Stimulated activated memory B cell treated with anti-CD40 and anti-IgM and Interleukin-4, amounts not matched to agents 10 μg/mL and 1 μg/mL and 100 μg/mL, for 72 hours (primary cell): ENCODE results near the gene AFF2.
"Not testable (repeated sequence)": the region's sequence is repeated elsewhere in the genome, so short reads cannot be mapped to it uniquely, and the experiment has no call there.

Source experiments
- ATAC-seq: fragments of 150-1000 bp; cut with Tn5 transposase; 2 replicates; pipeline ENCODE4 v1.10.0; 2021
- H3K27ac Mint-ChIP-seq: one replicate; pipeline ENCODE4 v1.8.0; 2022; ENCODE audit warnings: mild to moderate bottlenecking, mixed read lengths
- H3K27me3 Mint-ChIP-seq: one replicate; pipeline ENCODE4 v1.8.0; 2022; ENCODE audit warnings: mixed read lengths
- H3K36me3 Mint-ChIP-seq: one replicate; pipeline ENCODE4 v1.8.0; 2022; ENCODE audit warnings: mixed read lengths
- H3K4me1 Mint-ChIP-seq: one replicate; pipeline ENCODE4 v1.8.0; 2022; ENCODE audit warnings: mixed read lengths
- H3K4me3 Mint-ChIP-seq: one replicate; pipeline ENCODE4 v1.8.0; 2022; ENCODE audit warnings: mild to moderate bottlenecking, moderate library complexity, mixed read lengths
- H3K9me3 Mint-ChIP-seq: one replicate; pipeline ENCODE4 v1.8.0; 2022; ENCODE audit warnings: mixed read lengths

Gene AFF2

DNA sequence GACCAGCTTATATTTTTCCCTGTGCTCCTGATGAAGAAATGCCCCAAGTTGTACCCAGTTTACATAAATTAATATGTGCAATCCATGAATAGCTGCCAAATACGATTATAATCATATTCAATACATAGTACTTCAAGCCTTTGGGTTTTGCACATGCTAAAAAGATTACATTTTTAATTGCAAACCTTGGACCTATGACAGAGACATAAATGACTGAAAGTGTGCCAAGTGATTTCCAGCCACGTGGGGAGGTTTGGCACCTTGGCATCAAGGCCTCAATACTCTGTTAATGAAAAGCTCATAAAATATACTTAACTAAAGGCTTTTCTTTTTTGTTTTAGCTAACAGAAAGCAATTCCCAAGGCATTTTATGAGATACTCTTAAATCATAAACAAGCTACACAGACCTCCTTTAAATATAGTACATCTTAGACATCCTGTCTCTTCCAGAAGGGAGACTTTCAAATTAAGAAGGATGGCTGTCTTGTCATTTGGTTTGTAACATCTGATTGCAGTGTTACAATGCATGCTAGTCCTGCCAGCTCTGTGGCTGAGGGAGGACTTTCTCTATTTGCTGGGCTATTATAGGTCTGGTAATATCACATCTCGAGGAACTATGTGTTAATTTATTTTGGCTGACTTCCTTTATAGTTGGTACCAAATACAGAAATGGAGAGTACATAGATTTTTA is 404.1 kb downstream of the AFF2 start:
- no peak overlapping the region for H3K4me3 Mint-ChIP-seq
- H3K36me3 Mint-ChIP-seq = no peaks in the 10 kb centered on the region
- no peak for ATAC-seq
- no peaks in the 10 kb centered on the region for H3K4me1 Mint-ChIP-seq
- H3K27ac Mint-ChIP-seq = no peak overlapping the region
- no peaks in the 10 kb centered on the region for H3K27me3 Mint-ChIP-seq
- H3K9me3 Mint-ChIP-seq = peaks cover 2% of the 10 kb centered on the region

DNA sequence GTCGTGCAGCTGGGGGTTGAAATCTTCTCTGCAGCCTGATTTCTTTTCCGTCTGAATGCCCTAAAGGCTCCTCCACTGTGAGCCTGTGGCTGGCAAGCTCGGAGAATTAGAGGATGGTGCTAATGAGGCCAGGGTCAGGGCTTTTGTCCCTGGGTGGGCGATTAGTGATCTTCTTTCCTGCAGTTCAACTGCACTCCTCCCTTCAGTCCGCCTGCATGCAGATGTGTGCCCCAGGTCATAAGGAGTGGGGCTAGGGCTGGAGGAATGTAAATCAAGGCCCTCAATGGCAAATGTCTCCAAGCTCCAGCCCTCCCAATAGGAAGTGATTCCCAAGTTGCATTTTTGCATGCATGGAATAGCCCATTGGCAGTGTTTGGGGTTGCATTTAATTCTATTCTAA is 405.0 kb downstream of the AFF2 start:
- H3K4me3 Mint-ChIP-seq = no peak overlapping the region

DNA sequence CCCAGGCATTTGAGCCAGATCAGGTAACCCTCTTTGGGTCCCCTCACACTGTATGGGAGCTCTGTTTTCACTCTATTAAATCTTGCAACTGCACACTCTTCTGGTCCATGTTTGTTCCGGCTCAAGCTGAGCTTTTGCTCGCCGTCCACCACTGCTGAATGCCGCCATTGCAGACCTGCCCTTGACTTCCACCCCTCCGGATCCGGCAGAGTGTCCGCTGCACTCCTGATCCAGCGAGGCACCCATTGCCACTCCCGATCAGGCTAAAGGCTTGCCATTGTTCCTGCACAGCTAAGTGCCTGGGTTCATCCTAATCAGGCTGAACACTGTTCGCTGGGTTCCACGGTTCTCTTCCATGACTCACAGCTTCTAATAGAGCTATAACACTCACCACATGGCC is 406.2 kb downstream of the AFF2 start:
- H3K27me3 Mint-ChIP-seq, H3K4me3 Mint-ChIP-seq, H3K4me1 Mint-ChIP-seq, H3K9me3 Mint-ChIP-seq, H3K27ac Mint-ChIP-seq, H3K36me3 Mint-ChIP-seq, ATAC-seq: not testable (repeated sequence)

More for the DNA sequence above, 405.0 kb downstream of the AFF2 start:
- H3K36me3 Mint-ChIP-seq = no peaks in the 10 kb centered on the region
- H3K27me3 Mint-ChIP-seq = no peaks in the 10 kb centered on the region
- peaks cover 2% of the 10 kb centered on the region for H3K9me3 Mint-ChIP-seq
- H3K27ac Mint-ChIP-seq = no peak overlapping the region
- no peaks in the 10 kb centered on the region for H3K4me1 Mint-ChIP-seq
- no peak for ATAC-seq

DNA sequence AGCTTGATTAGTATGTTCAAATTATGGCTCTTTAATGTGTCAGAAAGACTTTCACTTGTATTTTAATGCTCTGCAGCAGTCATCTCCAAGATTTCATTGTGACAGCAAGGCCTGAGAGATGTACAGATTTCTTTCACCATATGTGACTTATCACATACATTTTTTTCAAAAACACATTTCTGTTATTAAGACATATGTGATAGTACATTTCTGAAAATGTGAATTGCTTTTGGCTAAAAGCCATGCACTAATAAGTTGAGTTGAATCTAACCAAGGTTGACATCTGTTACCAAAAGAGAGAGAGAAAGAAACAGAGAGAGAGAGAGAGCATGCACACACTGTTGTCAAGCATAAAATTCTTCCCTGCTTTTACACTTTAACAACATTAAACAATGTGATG is 409.3 kb downstream of the AFF2 start:
- ATAC-seq = no peak
- Mint-ChIP-seq H3K9me3 (peaks cover 2% of the 10 kb centered on the region), H3K27ac (no peak overlapping the region), H3K4me3 (no peak overlapping the region), H3K4me1 (no peaks in the 10 kb centered on the region), H3K36me3 (no peaks in the 10 kb centered on the region), H3K27me3 (no peaks in the 10 kb centered on the region)

DNA sequence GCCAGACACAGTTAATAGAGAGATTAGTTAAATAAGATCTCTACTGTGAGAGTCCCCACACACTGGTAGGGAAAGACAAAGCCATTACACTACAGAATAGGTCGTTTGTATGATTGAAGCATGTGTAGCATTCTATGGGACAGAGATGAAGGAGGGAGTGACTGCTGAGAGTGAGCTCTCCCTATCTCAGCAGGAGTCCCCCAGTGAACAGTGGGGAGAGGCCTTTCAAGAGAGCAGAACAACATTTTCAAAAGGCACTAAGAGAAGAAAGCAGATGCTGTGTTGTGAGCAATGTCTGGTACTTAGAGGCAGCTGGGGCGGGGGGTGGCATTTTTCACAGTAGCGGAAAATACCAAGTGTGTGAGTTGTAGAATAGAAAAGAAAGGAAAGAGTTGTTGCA is 413.6 kb downstream of the AFF2 start:
- Mint-ChIP-seq H3K36me3 (no peaks in the 10 kb centered on the region), H3K9me3 (no peaks in the 10 kb centered on the region), H3K4me3 (no peak overlapping the region), H3K4me1 (no peaks in the 10 kb centered on the region), H3K27ac (no peak overlapping the region), H3K27me3 (no peaks in the 10 kb centered on the region)
- no peak for ATAC-seq

DNA sequence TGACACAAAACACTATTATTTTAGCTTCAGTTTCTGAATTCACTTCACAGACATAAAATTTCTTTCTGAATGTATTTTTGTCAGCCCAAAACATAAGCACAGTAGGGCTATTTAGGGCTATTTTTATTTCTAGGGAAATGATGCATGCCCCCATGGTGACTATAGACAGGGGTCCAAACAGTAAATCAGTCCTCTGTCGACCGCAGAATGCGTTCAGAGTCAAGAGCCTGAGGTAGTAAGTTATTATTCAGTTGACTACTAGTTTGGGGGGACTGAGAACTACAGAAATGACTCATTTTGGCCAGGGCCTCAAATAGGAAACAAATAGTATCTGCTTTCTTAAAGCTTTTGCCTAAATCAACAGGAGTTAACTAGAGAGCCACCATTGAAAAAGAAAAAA is 414.4 kb downstream of the AFF2 start:
- no peak for ATAC-seq
- Mint-ChIP-seq H3K4me3 (no peak overlapping the region), H3K4me1 (no peaks in the 10 kb centered on the region), H3K36me3 (no peaks in the 10 kb centered on the region), H3K27me3 (no peaks in the 10 kb centered on the region), H3K9me3 (no peaks in the 10 kb centered on the region), H3K27ac (no peak overlapping the region)

DNA sequence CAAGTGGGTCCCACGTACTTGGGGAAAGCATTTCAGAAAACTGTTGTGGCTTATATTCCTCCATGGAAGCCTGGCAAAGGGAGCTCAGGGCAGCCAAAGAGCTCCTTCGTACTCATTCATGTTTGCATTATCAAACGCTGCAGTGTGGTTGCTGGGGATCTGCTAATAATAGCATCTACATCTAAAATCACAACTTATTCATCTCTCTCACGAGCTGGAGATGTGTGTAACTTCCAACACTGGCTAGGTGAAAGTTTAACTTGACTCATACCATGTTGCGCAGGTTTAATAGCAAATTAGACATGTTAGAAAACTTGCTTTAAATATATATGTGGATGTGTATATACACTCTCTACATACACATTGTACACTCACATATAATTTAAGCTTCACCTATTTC is 415.1 kb downstream of the AFF2 start:
- Mint-ChIP-seq H3K27ac (no peak overlapping the region), H3K36me3 (no peaks in the 10 kb centered on the region), H3K4me3 (no peak overlapping the region), H3K27me3 (no peaks in the 10 kb centered on the region), H3K9me3 (no peaks in the 10 kb centered on the region), H3K4me1 (no peaks in the 10 kb centered on the region)
- no peak for ATAC-seq

DNA sequence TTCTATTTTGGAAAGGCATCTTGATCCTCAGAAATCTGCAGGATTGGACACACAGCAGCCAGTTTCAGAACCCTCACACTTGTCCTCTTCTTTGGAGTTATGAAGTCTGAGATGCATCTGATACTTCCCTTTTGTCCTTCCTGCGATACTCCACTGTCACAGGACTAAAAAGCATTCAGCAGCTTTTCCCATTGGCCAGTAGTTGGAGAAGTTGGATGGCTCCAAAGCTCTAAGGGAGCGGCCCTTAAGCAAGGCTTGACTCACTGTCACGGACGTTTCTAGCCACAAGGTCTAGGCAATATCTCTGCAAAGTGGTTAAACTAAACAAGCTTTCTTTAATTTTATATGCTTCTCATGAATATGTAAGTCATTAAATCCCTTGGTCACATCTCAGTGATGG is 417.0 kb downstream of the AFF2 start:
- ATAC-seq = no peak
- no peak overlapping the region for H3K4me3 Mint-ChIP-seq
- H3K27ac Mint-ChIP-seq = no peak overlapping the region

DNA sequence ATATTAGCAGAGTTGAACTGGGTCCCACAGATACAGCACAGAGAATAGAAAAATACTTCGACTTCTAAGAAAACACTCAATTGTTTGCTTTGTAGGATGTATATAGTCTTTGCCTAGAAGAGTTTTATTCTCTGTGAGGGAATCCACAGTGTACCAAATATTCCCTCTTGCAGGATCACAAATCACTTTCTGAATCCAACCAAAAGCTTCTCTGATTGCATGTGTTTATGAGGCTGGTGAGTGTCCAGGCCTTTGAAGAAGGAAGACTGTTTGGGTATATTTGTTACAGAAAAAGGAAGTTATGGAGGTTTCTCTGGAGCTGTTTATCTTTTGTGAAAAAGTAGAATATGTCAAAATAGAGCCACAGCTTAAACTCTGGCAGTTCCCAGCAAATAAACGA is 423.2 kb downstream of the AFF2 start:
- Mint-ChIP-seq H3K27me3 (no peaks in the 10 kb centered on the region), H3K4me3 (no peak overlapping the region), H3K9me3 (no peaks in the 10 kb centered on the region), H3K36me3 (no peaks in the 10 kb centered on the region), H3K4me1 (no peaks in the 10 kb centered on the region), H3K27ac (no peak overlapping the region)
- ATAC-seq = no peak

More for the DNA sequence above, 417.0 kb downstream of the AFF2 start:
- H3K27me3 Mint-ChIP-seq = no peaks in the 10 kb centered on the region
- H3K9me3 Mint-ChIP-seq = no peaks in the 10 kb centered on the region
- no peaks in the 10 kb centered on the region for H3K4me1 Mint-ChIP-seq
- H3K36me3 Mint-ChIP-seq = no peaks in the 10 kb centered on the region

DNA sequence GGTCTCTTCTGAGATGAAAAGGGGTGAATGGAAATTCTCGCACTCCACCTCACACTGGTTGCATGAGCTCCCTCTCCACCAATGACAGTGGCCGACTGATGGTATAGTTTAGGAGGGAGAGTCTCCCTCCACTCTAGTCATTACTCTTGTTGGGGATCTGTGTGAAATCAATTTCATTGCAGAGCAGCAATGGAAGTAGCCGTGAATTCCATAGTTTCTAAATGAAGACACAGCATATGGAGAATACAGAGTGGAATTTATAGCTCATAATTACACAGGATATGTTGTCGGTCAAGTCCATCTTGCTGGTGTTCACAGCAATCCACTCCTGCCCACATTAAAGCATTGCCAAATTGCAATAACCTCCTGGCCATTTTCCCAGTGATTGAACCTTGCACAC is 426.0 kb downstream of the AFF2 start:
- no peaks in the 10 kb centered on the region for H3K36me3 Mint-ChIP-seq
- no peaks in the 10 kb centered on the region for H3K4me1 Mint-ChIP-seq
- H3K27ac Mint-ChIP-seq = no peak overlapping the region
- ATAC-seq = no peak
- no peak overlapping the region for H3K4me3 Mint-ChIP-seq
- no peaks in the 10 kb centered on the region for H3K27me3 Mint-ChIP-seq
- no peaks in the 10 kb centered on the region for H3K9me3 Mint-ChIP-seq

DNA sequence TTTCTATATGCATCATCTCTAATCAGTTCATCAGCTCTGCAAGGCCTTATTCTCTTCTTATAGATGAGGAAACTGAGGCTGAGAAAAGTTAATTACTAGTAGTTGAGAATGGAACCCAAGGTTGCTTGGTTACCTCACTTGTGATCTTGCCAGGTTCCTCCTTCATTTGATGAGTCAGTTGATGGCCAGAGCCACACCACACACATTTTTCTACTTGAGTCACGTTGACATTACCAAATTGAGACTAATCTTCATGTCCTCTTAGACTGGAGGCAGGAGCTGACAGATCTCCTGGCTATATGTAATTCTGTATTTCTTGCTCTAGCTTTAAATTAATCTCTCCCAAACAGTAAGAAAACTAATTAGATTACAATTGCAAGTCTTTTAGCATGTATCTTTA is 428.4 kb downstream of the AFF2 start:
- ATAC-seq = no peak
- H3K4me1 Mint-ChIP-seq = no peaks in the 10 kb centered on the region
- no peak overlapping the region for H3K27ac Mint-ChIP-seq
- H3K4me3 Mint-ChIP-seq = no peak overlapping the region
- H3K9me3 Mint-ChIP-seq = no peaks in the 10 kb centered on the region
- H3K27me3 Mint-ChIP-seq = no peaks in the 10 kb centered on the region
- no peaks in the 10 kb centered on the region for H3K36me3 Mint-ChIP-seq

DNA sequence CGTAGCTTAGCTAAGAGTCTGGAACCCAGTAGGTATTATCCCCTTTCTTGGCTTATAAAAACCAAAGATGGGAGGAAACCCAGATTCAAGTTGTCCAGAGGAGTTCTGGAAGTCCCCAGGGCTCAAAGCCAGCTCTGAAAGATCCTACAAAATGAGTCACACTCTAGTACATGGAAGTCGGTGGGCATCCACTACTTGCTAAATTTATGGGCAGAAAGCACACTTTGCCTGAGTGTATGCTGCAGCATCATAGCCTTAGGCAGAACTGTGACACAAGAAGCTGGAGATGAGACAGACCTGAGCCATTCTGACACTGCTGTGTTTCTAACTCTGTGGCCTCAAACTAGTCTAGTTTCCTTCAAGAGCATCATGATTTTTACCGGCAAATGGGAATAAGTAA is 429.3 kb downstream of the AFF2 start:
- H3K4me3 Mint-ChIP-seq = no peak overlapping the region
- ATAC-seq = no peak
- no peaks in the 10 kb centered on the region for H3K36me3 Mint-ChIP-seq
- no peak overlapping the region for H3K27ac Mint-ChIP-seq
- H3K4me1 Mint-ChIP-seq = no peaks in the 10 kb centered on the region
- no peaks in the 10 kb centered on the region for H3K9me3 Mint-ChIP-seq
- no peaks in the 10 kb centered on the region for H3K27me3 Mint-ChIP-seq

DNA sequence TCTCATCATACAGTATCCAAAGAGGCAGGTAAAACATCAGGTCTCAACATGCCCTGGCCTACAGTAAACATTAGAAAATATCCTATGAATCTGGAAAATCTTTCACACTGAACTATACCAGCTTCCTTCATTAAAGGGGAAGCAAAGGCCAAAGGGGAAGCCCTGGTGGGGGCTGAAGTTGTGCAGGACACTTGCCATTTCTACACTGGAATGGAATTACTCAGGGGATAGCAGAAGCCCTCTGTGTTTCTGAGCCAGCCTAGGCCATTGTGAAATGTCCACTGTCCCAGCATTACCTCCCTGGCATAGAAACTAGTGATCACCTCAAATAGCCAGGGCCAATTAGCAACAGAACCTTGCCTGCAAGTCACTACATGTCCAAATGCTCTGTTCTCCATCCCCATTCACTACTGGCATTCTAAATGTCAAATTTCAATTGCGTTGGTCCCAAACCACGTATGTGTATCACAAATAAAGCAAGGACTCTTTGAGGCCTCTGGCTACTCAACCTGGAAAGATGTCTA is 429.9 kb downstream of the AFF2 start:
- Mint-ChIP-seq H3K27ac (no peak overlapping the region), H3K27me3 (no peaks in the 10 kb centered on the region), H3K4me3 (no peak overlapping the region), H3K4me1 (no peaks in the 10 kb centered on the region), H3K36me3 (no peaks in the 10 kb centered on the region), H3K9me3 (no peaks in the 10 kb centered on the region)
- ATAC-seq = no peak

DNA sequence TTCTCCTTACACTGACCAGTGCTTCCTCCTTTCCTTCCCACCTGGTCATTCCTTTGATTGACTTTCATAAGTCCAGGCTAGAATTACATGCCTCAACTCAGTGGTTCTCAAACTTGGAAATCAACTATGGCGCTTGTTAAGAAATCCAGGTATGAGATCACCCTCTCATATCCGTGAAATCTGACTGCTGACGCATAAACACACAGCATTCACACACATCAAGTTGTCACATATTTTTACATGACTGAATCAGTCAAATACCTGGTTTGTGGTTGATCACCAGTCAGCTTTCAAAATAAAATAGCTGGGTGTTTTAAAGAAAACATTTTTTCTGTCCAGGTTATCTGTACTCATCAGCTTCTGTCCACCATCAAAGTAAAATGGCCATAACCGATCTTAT is 433.5 kb downstream of the AFF2 start:
- no peak for ATAC-seq

DNA sequence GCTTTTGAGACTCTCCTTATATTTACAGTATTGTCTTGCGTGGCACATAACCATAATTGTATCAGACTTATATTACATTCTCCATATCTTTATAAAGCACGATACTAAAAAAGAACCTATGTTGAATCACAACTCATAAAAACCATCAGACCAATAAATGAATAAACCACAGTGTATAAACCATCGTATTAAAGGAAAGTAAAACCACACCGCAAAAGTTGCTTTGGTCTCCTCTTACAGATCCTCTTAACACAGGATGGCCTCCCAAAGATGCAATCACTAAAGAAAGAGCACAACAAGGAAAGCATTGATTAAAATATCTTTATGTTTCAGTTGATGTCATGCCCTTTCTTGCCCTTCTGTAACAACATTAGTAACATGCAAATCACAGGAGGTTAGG is 437.9 kb downstream of the AFF2 start:
- Mint-ChIP-seq H3K4me3 (no peak overlapping the region), H3K27ac (no peak overlapping the region), H3K4me1 (no peaks in the 10 kb centered on the region), H3K36me3 (no peaks in the 10 kb centered on the region), H3K27me3 (no peaks in the 10 kb centered on the region), H3K9me3 (no peaks in the 10 kb centered on the region)
- ATAC-seq = no peak

More for the DNA sequence above, 433.5 kb downstream of the AFF2 start:
- no peaks in the 10 kb centered on the region for H3K36me3 Mint-ChIP-seq
- H3K4me1 Mint-ChIP-seq = no peaks in the 10 kb centered on the region
- no peak overlapping the region for H3K4me3 Mint-ChIP-seq
- no peaks in the 10 kb centered on the region for H3K27me3 Mint-ChIP-seq
- H3K27ac Mint-ChIP-seq = no peak overlapping the region
- no peaks in the 10 kb centered on the region for H3K9me3 Mint-ChIP-seq

DNA sequence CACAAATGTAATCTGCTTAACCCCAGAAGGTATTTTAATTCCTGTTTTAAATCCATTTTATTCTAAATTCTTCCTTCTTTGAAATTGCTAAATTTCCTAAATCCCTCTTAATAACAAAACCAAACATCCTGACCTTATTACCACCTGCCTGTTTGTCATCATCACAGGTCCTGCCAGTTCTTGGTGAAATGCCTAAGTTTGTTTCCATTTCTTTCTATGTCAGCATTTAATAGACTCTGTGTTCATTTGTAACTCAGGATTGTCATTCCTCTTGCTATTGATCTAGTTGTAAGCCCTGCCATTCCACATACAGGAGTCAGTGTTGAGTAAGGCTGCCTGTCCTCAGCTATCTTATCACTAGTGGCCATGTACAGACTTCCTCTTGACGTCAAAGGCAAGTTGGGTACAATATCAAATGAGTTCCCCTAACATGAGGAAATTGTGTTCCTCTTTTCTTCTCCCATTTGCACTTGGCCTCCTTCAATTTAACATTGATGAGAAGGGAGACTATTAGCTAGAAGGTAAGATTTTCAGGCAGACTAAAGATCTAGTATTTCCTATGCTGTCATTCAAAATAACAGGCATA is 440.1 kb downstream of the AFF2 start:
- Mint-ChIP-seq H3K4me1 (no peaks in the 10 kb centered on the region), H3K36me3 (no peaks in the 10 kb centered on the region), H3K4me3 (no peak overlapping the region), H3K27ac (no peak overlapping the region), H3K27me3 (no peaks in the 10 kb centered on the region), H3K9me3 (no peaks in the 10 kb centered on the region)
- no peak for ATAC-seq
